A549 (cell line): ENCODE data around the gene H2BK1. TPM values are rescaled to one million over a fixed set of nuclear protein-coding genes. Genes with fewer than 3 reads are reported as not detected.

Experiments used
- ATAC-seq, 2 experiments: fragments of 200-7000 bp in 1 of 2; fragments of >200 bp in 1 of 2; cut with Nextera tagmentation in 1 of 2; cut with Tn5 transposase in 1 of 2; 3 replicates each; pipeline versions ENCODE4 v1.8.0 to v1.9.1; 2018 to 2020; ENCODE audit warnings: mild to moderate bottlenecking in 1 of 2, moderate library complexity in 1 of 2
- CTCF ChIA-PET: fragments of 300-600 bp; sonication (Branson Sonifier 250); formaldehyde crosslinking; extraction: SDS; loops from one replicate; lab custom pipeline; 2021; ENCODE audit warnings: antibody characterized with exemption, inconsistent platforms; lab: Yijun Ruan, JAX
- POLR2A ChIA-PET: fragments of 350-600 bp; formaldehyde crosslinking; extraction: SDS; loops from one replicate; lab custom pipeline; 2021; ENCODE audit warnings: antibody characterized with exemption, inconsistent platforms; lab: Yijun Ruan, JAX
- DNase-seq, 2 experiments: peaks; one replicate each; pipeline versions ENCODE4 v3.0.0 to v3.0.0-alpha.2; 2011 to 2016; ENCODE audit warnings: low read depth in 1 of 2, low spot score in 1 of 2
- FAIRE-seq: peaks from 2 replicates; lab custom pipeline; 2011; peaks lifted over from hg19 to GRCh38; lab: Jason Lieb, UNC
- H3K27ac ChIP-seq, 2 experiments: fragments of >200 bp; sonication (Bioruptor Twin); formaldehyde crosslinking; 3 replicates each; pipeline ENCODE4 v1.5.1; 2016 to 2017
- H3K4me1 ChIP-seq: fragments of >200 bp; sonication (Bioruptor Twin); formaldehyde crosslinking; 3 replicates; pipeline ENCODE4 v1.6.1; 2016
- H3K4me2 ChIP-seq: fragments of >200 bp; sonication (Bioruptor Twin); formaldehyde crosslinking; 3 replicates; pipeline ENCODE4 v1.6.1; 2016
- H3K4me3 ChIP-seq: fragments of >200 bp; sonication (Bioruptor Twin); formaldehyde crosslinking; 3 replicates; pipeline ENCODE4 v1.5.1; 2016
- H3K9me3 ChIP-seq: fragments of >200 bp; sonication (Bioruptor Twin); formaldehyde crosslinking; 3 replicates; pipeline ENCODE4 v1.6.1; 2016
- ATOH8 ChIP-seq: fragments of 250-450 bp; sonication (Bioruptor Pico); IDR thresholded peaks from 2 replicates; pipeline ENCODE4 v1.5.0; 2020; ENCODE audit warnings: low read depth, mild to moderate bottlenecking, moderate library complexity
- BHLHE40 ChIP-seq: IDR thresholded peaks from 2 replicates; pipeline ENCODE4 v1.6.1; 2012; ENCODE audit warnings: low read depth, low read length, inconsistent platforms
- CEBPB ChIP-seq, 2 experiments: fragments of >200 bp in 1 of 2; sonication (Bioruptor Twin) in 1 of 2; formaldehyde crosslinking in 1 of 2; IDR thresholded peaks; 2 replicates each; pipeline ENCODE4 v1.6.1; 2012 to 2016
- CHD2 ChIP-seq: fragments of 150-350 bp; IDR thresholded peaks from 2 replicates; pipeline ENCODE4 v1.6.1; 2014; ENCODE audit warnings: low read length; ENCODE audit not compliant: partially characterized antibody
- ESRRA ChIP-seq: fragments of 150-350 bp; IDR thresholded peaks from 2 replicates; pipeline ENCODE4 v1.6.1; 2014; ENCODE audit warnings: mild to moderate bottlenecking, low read length, borderline replicate concordance
- FOSB ChIP-seq: fragments of 250-450 bp; sonication (Bioruptor Pico); IDR thresholded peaks from 2 replicates; pipeline ENCODE4 v1.5.0; 2020; ENCODE audit warnings: mild to moderate bottlenecking, moderate library complexity
- FOXS1 ChIP-seq: fragments of 250-450 bp; sonication (Bioruptor Pico); IDR thresholded peaks from 2 replicates; pipeline ENCODE4 v1.5.0; 2020; ENCODE audit warnings: mild to moderate bottlenecking, moderate library complexity
- GATA3 ChIP-seq: IDR thresholded peaks from 2 replicates; pipeline ENCODE4 v1.6.1; 2012; ENCODE audit warnings: borderline replicate concordance
- HDAC2 ChIP-seq: fragments of 200-600 bp; sonication (generic); IDR thresholded peaks from 2 replicates; pipeline ENCODE4 v1.6.1; 2016
- HEYL ChIP-seq: fragments of 250-450 bp; sonication (Bioruptor Pico); IDR thresholded peaks from 2 replicates; pipeline ENCODE4 v1.8.0; 2021; ENCODE audit warnings: mild to moderate bottlenecking, moderate library complexity
- HOXB13 ChIP-seq: fragments of 250-450 bp; sonication (Bioruptor Pico); IDR thresholded peaks from 2 replicates; pipeline ENCODE4 v1.5.0; 2020; ENCODE audit warnings: low read depth, mild to moderate bottlenecking, moderate library complexity
- HOXB5 ChIP-seq: fragments of 250-450 bp; sonication (Bioruptor Pico); IDR thresholded peaks from 2 replicates; pipeline ENCODE4 v1.5.0; 2020; ENCODE audit warnings: mild to moderate bottlenecking, moderate library complexity
- KDM1A ChIP-seq: fragments of 200-600 bp; sonication (generic); IDR thresholded peaks from 2 replicates; pipeline ENCODE4 v1.6.1; 2016; ENCODE audit warnings: low read depth, mild to moderate bottlenecking
- NR3C1 ChIP-seq: fragments of >200 bp; sonication (Bioruptor Twin); formaldehyde crosslinking; IDR thresholded peaks from 3 replicates; pipeline ENCODE4 v1.6.1; 2017
- RAD21 ChIP-seq, 2 experiments: fragments of >200 bp in 1 of 2; sonication (Bioruptor Twin) in 1 of 2; formaldehyde crosslinking in 1 of 2; IDR thresholded peaks in 1 of 2; conservative IDR thresholded peaks in 1 of 2; 2 replicates in 1 of 2; 3 replicates in 1 of 2; pipeline ENCODE4 v1.6.1; 2012 to 2018; ENCODE audit warnings: inconsistent platforms in 1 of 2
- RARB ChIP-seq: fragments of 250-450 bp; sonication (Bioruptor Pico); IDR thresholded peaks from 2 replicates; pipeline ENCODE4 v1.8.0; 2021; ENCODE audit warnings: mild to moderate bottlenecking, moderate library complexity
- REST ChIP-seq: fragments of 200-600 bp; sonication (generic); IDR thresholded peaks from 2 replicates; pipeline ENCODE4 v1.6.1; 2016; ENCODE audit warnings: antibody characterized with exemption, mild to moderate bottlenecking, moderate library complexity
- RFX5 ChIP-seq: fragments of 450-650 bp; IDR thresholded peaks from 2 replicates; pipeline ENCODE4 v1.7.1; 2014; ENCODE audit warnings: antibody characterized with exemption, mild to moderate bottlenecking, moderate library complexity
- USF2 ChIP-seq: fragments of 450-650 bp; IDR thresholded peaks from 2 replicates; pipeline ENCODE4 v1.6.1; 2014; ENCODE audit warnings: antibody characterized with exemption
- ZFP36 ChIP-seq: fragments of 450-650 bp; IDR thresholded peaks from 2 replicates; pipeline ENCODE4 v1.6.1; 2014; ENCODE audit warnings: borderline replicate concordance; ENCODE audit not compliant: partially characterized antibody
- ZNF302 ChIP-seq: fragments of 250-450 bp; sonication (Bioruptor Pico); IDR thresholded peaks from 2 replicates; pipeline ENCODE4 v1.9.0; 2021; ENCODE audit warnings: inconsistent platforms, mild to moderate bottlenecking, moderate library complexity
- WGBS: methylation state at CpG from one replicate; pipeline ENCODE4 v1.1.6; 2017; ENCODE audit errors: missing lambda C conversion rate; 5-methylcytosine and 5-hydroxymethylcytosine counted together
- polyA plus RNA-seq, 4 experiments: library from polyadenylated mRNA; depleted of rRNA in 3 of 4; stranded (reverse); fragments of >200 nt; fragmentation: RNase III in 1 of 4; extraction: RNeasy Plus Mini Kit Qiagen cat#74134 plus additional on column Dnase treatment in 1 of 4; gene quantifications; 2 replicates in 3 of 4; 3 replicates in 1 of 4; pipeline ENCODE4 v1.2.3, GENCODE V29; 2011 to 2017

Gene H2BK1
- polyA plus RNA-seq, 2 of the 4 experiments (the other 2 are of a cell fraction), result not detected

- POLR2A ChIA-PET, result no interaction called here
- WGBS, result 61% methylated on average over 8 of the region's 16 CpGs
- no peak for ATAC-seq
- DNase-seq, result no peak
- Histone ChIP-seq H3K4me1 (no peaks in the 10 kb centered on the region), H3K4me2 (no peak overlapping the region), H3K9me3 (no peaks in the 10 kb centered on the region), H3K4me3 (no peak overlapping the region), H3K27ac (no peak overlapping the region)
- CTCF ChIA-PET, result interaction anchor here (2.4 kb wide), 1 partner anchor 14 kb away, joined by 10 read pairs; no protein-coding TSS in a partner anchor
- FAIRE-seq, result no peak
- TF ChIP-seq HDAC2 (no peak), ESRRA (no peak), CHD2 (no peak), NR3C1 (no peak), ZNF302 (no peak), RAD21 (conservative IDR thresholded peaks at IDR 0.05 in 1 of 2, IDR thresholded peaks at IDR 0.05 in 1 of 2) (no peak), FOSB (CRISPR knock-in tag) (no peak), RARB (no peak), KDM1A (no peak)
These were observed 24.3 kb downstream of the H2BK1 start for GRCh38 chr7:151185762-151186639.

- H3K27ac ChIP-seq, result no peak overlapping the region
- CTCF ChIA-PET, result interaction anchor here (0.8 to 4.6 kb wide), 5 partner anchors 10 to 57 kb away, joined by 4 to 13 read pairs (median 5); no protein-coding TSS in a partner anchor
- no peaks in the 10 kb centered on the region for H3K9me3 ChIP-seq
- POLR2A ChIA-PET, result no interaction called here
- TF ChIP-seq NR3C1 (no peak), REST (no peak), HDAC2 (no peak), ATOH8 (CRISPR knock-in tag) (no peak), USF2 (no peak), HOXB5 (CRISPR knock-in tag) (no peak), GATA3 (no peak), HEYL (CRISPR knock-in tag) (no peak), HOXB13 (no peak), BHLHE40 (no peak), ZFP36 (no peak), RFX5 (no peak), FOXS1 (CRISPR knock-in tag) (no peak), CEBPB (IDR thresholded peaks at IDR 0.05) (no peak)
- H3K4me1 ChIP-seq, result no peaks in the 10 kb centered on the region
- ATAC-seq, result no peak
- WGBS, result 82% methylated on average over 5 of the region's 22 CpGs
- no peak overlapping the region for H3K4me3 ChIP-seq
- no peak for DNase-seq
- H3K4me2 ChIP-seq, result no peak overlapping the region
- FAIRE-seq, result no peak
These were observed 29.3 kb downstream of the H2BK1 start for GRCh38 chr7:151181011-151181431.
